ENCODE measurements around the gene TTC24. TPM values are rescaled to one million over a fixed set of nuclear protein-coding genes. Genes with fewer than 3 reads are reported as not detected.

TTC24 gene
- total RNA-seq = not detected in 2 replicates
- polyA plus RNA-seq = not detected in 2 replicates

DNA sequence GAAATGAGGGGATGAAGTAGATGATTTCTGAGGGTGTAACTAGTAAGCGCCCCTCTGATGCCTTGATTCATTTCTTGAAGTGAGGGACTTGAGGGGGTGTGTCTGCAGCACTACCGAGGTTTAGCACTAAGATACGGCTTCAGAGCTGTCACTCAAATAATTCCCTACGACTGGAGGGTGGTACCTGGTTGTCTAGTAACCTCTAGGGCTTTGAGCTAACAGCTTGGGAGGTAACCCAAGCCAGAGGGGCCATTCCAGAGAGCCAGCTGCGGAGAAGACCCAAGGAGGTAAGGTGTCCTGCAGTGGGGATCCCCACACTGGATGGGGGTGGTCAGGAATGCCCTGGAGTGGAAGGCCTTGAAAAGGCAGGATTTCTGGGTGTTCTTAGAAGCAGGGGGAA lies at the start of gene TTC24:
TTC24 (plus strand) TSS at position 252 of the 400 bp plus-strand sequence. CDS start 1,642 bp downstream, outside the sequence.
- Histone ChIP-seq H3K4me3 (no peak within 1 kb of the TSS), H2AFZ (no peak within 1 kb of the TSS), H3K27ac (no peak within 1 kb of the TSS), H3K79me2 (no peaks in the 10 kb centered on the region), H3K9me2 (replicated peaks; ENCODE audit: insufficient read depth) (no peaks in the 10 kb centered on the region), H3K9me3 (ENCODE audit: low read depth) (no peaks in the 10 kb centered on the region), H3K4me2 (no peak within 1 kb of the TSS), H3K4me1 (ENCODE audit: insufficient read depth) (no peaks in the 10 kb centered on the region), H3K36me3 (replicated peaks; ENCODE audit: insufficient read depth, low read depth) (no peaks in the 10 kb centered on the region), H4K20me1 (ENCODE audit: insufficient read depth, poor library complexity, severe bottlenecking) (no peaks in the 10 kb centered on the region), H3K27me3 (no peaks in the 10 kb centered on the region)
- TF ChIP-seq EZH2 (IDR thresholded peaks at IDR 0.05; ENCODE audit: borderline replicate concordance) = no peak
- TF ChIP-seq EZH2phosphoT487 (IDR thresholded peaks at IDR 0.05; ENCODE audit: low read depth, severe bottlenecking, unreplicated experiment) = no peak
- TF ChIP-seq, protein P1, sequence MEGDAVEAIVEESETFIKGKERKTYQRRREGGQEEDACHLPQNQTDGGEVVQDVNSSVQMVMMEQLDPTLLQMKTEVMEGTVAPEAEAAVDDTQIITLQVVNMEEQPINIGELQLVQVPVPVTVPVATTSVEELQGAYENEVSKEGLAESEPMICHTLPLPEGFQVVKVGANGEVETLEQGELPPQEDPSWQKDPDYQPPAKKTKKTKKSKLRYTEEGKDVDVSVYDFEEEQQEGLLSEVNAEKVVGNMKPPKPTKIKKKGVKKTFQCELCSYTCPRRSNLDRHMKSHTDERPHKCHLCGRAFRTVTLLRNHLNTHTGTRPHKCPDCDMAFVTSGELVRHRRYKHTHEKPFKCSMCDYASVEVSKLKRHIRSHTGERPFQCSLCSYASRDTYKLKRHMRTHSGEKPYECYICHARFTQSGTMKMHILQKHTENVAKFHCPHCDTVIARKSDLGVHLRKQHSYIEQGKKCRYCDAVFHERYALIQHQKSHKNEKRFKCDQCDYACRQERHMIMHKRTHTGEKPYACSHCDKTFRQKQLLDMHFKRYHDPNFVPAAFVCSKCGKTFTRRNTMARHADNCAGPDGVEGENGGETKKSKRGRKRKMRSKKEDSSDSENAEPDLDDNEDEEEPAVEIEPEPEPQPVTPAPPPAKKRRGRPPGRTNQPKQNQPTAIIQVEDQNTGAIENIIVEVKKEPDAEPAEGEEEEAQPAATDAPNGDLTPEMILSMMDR (IDR thresholded peaks at IDR 0.05; ENCODE audit: poor library complexity) = no peak
- DNase-seq (ENCODE audit: low spot score) = no peak
- 61% methylated on average over 5 of the region's 5 CpGs for WGBS (ENCODE audit: low lambda C conversion rate, missing lambda C conversion rate)

DNA sequence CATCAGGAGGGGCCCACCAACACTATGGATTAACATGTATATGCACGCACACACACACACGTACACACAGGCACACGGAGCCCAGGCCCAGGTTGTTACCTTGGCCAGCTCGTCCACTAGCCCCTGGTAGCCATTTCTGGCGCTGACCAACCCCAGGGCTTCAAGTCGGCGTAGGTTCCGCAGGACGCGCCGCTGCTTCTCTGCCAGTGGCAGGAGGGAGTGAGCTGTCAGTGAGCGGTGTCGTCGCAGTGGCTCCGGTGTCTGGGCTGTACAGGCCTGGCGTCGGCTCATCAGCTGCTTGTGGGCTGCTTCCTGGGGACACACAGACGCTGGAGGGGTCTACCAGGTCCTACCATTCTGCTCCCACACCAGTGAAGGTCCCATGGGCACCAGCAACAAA lies 49.5 kb upstream of the TTC24 start:
- Histone ChIP-seq H3K9me2 (replicated peaks; ENCODE audit: insufficient read depth) (no peaks in the 10 kb centered on the region), H4K20me1 (ENCODE audit: insufficient read depth, poor library complexity, severe bottlenecking) (no peaks in the 10 kb centered on the region), H3K79me2 (no peaks in the 10 kb centered on the region), H3K36me3 (replicated peaks; ENCODE audit: insufficient read depth, low read depth) (no peaks in the 10 kb centered on the region), H3K4me3 (no peak overlapping the region), H3K9me3 (ENCODE audit: low read depth) (no peaks in the 10 kb centered on the region), H3K4me2 (no peak overlapping the region), H3K27ac (no peak overlapping the region), H3K4me1 (ENCODE audit: insufficient read depth) (peaks cover 3% of the 10 kb centered on the region), H3K27me3 (no peaks in the 10 kb centered on the region), H2AFZ (no peak overlapping the region)
- 95% methylated on average over 18 of the region's 18 CpGs for WGBS (ENCODE audit: low lambda C conversion rate, missing lambda C conversion rate)
- DNase-seq (ENCODE audit: low spot score) = no peak
- TF ChIP-seq, protein P1 (IDR thresholded peaks at IDR 0.05; ENCODE audit: poor library complexity) = no peak
- TF ChIP-seq EZH2phosphoT487 (IDR thresholded peaks at IDR 0.05; ENCODE audit: low read depth, severe bottlenecking, unreplicated experiment) = no peak
- TF ChIP-seq EZH2 (IDR thresholded peaks at IDR 0.05; ENCODE audit: borderline replicate concordance) = no peak

DNA sequence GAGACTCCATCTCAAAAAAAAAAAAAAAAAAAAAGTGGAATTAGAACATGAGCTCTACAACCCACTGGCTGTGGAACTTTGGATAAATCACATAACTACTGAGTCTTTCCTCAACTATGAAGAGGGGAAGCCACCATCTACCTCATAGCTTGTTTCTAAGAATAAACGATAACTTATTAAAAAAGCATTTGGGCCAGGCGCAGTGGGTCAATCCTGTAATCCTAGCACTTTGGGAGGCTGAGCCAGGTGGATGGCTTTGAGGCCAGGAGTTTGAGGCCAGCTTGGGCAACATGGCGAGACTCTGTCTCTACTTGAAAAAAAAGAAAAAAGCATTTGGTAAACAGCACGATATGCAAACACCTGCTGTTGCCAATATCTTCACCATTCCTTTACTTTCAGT lies 47.1 kb upstream of the TTC24 start:
- H3K9me3 ChIP-seq (ENCODE audit: low read depth) = no peaks in the 10 kb centered on the region

More for the DNA sequence above, 47.1 kb upstream of the TTC24 start:
- Histone ChIP-seq H3K4me1 (ENCODE audit: insufficient read depth) (no peaks in the 10 kb centered on the region), H3K4me3 (no peak overlapping the region), H4K20me1 (ENCODE audit: insufficient read depth, poor library complexity, severe bottlenecking) (no peaks in the 10 kb centered on the region), H3K4me2 (no peak overlapping the region), H3K27me3 (no peaks in the 10 kb centered on the region), H2AFZ (no peak overlapping the region), H3K36me3 (replicated peaks; ENCODE audit: insufficient read depth, low read depth) (no peaks in the 10 kb centered on the region), H3K79me2 (no peaks in the 10 kb centered on the region), H3K27ac (no peak overlapping the region), H3K9me2 (replicated peaks; ENCODE audit: insufficient read depth) (no peaks in the 10 kb centered on the region)
- DNase-seq (ENCODE audit: low spot score) = no peak
- TF ChIP-seq, protein P1 (IDR thresholded peaks at IDR 0.05; ENCODE audit: poor library complexity) = no peak
- TF ChIP-seq EZH2phosphoT487 (IDR thresholded peaks at IDR 0.05; ENCODE audit: low read depth, severe bottlenecking, unreplicated experiment) (no peak), EZH2 (IDR thresholded peaks at IDR 0.05; ENCODE audit: borderline replicate concordance) (no peak)
- WGBS (ENCODE audit: low lambda C conversion rate, missing lambda C conversion rate) = 95% methylated on average over 4 of the region's 4 CpGs

Measured in hepatocyte (in vitro differentiated cells).